SK-N-SH treated with all-trans-retinoic acid at 6 μM for 48 hours (cell line): ENCODE results near the gene BTBD16.

ENCODE experiments used
- ARNTL ChIP-seq: fragments of 450-650 bp; formaldehyde crosslinking; IDR thresholded peaks from 2 replicates; pipeline ENCODE4 v1.5.0; 2020; ENCODE audit warnings: low read depth, mild to moderate bottlenecking, moderate library complexity, borderline replicate concordance
- CREB5 ChIP-seq: fragments of 250-450 bp; sonication (Bioruptor Pico); IDR thresholded peaks from 2 replicates; pipeline ENCODE4 v1.5.1; 2020; ENCODE audit warnings: low read depth, mild to moderate bottlenecking, moderate library complexity
- CSDC2 ChIP-seq: fragments of 250-450 bp; sonication (Bioruptor Pico); IDR thresholded peaks from 2 replicates; pipeline ENCODE4 v1.5.0; 2020; ENCODE audit warnings: mild to moderate bottlenecking, moderate library complexity
- OSR1 ChIP-seq: fragments of 250-450 bp; sonication (Bioruptor Pico); IDR thresholded peaks from 2 replicates; pipeline ENCODE4 v1.8.0; 2022; ENCODE audit warnings: moderate library complexity, mild to moderate bottlenecking, inconsistent platforms
- PATZ1 ChIP-seq: fragments of 250-450 bp; sonication (Bioruptor Pico); IDR thresholded peaks from 2 replicates; pipeline ENCODE4 v1.8.0; 2020; ENCODE audit warnings: mild to moderate bottlenecking, moderate library complexity, borderline replicate concordance
- TCF4 ChIP-seq: fragments of 250-450 bp; sonication (Bioruptor Pico); IDR thresholded peaks from 2 replicates; pipeline ENCODE4 v1.8.0; 2021; ENCODE audit warnings: mild to moderate bottlenecking, moderate library complexity, borderline replicate concordance
- ZC3H10 ChIP-seq: fragments of 250-450 bp; sonication (Bioruptor Pico); IDR thresholded peaks from 2 replicates; pipeline ENCODE4 v1.5.1; 2021; ENCODE audit warnings: mild to moderate bottlenecking, moderate library complexity
- ZFP30 ChIP-seq: fragments of 450-650 bp; formaldehyde crosslinking; IDR thresholded peaks from 2 replicates; pipeline ENCODE4 v1.5.0; 2022; ENCODE audit warnings: mild to moderate bottlenecking, moderate library complexity
- ZNF70 ChIP-seq: fragments of 450-650 bp; formaldehyde crosslinking; IDR thresholded peaks from 2 replicates; pipeline ENCODE4 v1.5.0; 2020; ENCODE audit warnings: mild to moderate bottlenecking, moderate library complexity

- no peak for TF ChIP-seq ARNTL (CRISPR knock-in tag)
- no peak for TF ChIP-seq ZFP30 (CRISPR knock-in tag)
- no peak for TF ChIP-seq TCF4 (CRISPR knock-in tag)
- TF ChIP-seq CREB5 (CRISPR knock-in tag): no peak
- TF ChIP-seq OSR1 (CRISPR knock-in tag): no peak
- no peak for TF ChIP-seq PATZ1 (CRISPR knock-in tag)
- no peak for TF ChIP-seq ZNF70 (CRISPR knock-in tag)
- TF ChIP-seq CSDC2 (CRISPR knock-in tag): no peak
- no peak for TF ChIP-seq ZC3H10 (CRISPR knock-in tag)
These were observed 18.3 kb upstream of the BTBD16 start for GRCh38 chr10:122252805-122253204.
